SK-N-SH treated with all-trans-retinoic acid at 6 μM for 48 hours (cell line): Measurements from ENCODE around the gene MPPED1.

Experiments used
- ARNTL ChIP-seq: fragments of 450-650 bp; formaldehyde crosslinking; IDR thresholded peaks from 2 replicates; pipeline ENCODE4 v1.5.0; 2020; ENCODE audit warnings: low read depth, mild to moderate bottlenecking, moderate library complexity, borderline replicate concordance
- BACH2 ChIP-seq: fragments of 250-450 bp; sonication (Bioruptor Pico); IDR thresholded peaks from 2 replicates; pipeline ENCODE4 v1.9.0; 2021; ENCODE audit warnings: mild to moderate bottlenecking, borderline replicate concordance
- ESRRG ChIP-seq: fragments of 250-450 bp; sonication (Bioruptor Pico); IDR thresholded peaks from 2 replicates; pipeline ENCODE4 v1.6.1; 2021; ENCODE audit warnings: mild to moderate bottlenecking
- OSR1 ChIP-seq: fragments of 250-450 bp; sonication (Bioruptor Pico); IDR thresholded peaks from 2 replicates; pipeline ENCODE4 v1.8.0; 2022; ENCODE audit warnings: moderate library complexity, mild to moderate bottlenecking, inconsistent platforms
- RARB ChIP-seq: fragments of 250-450 bp; sonication (Bioruptor Pico); IDR thresholded peaks from 2 replicates; pipeline ENCODE4 v1.8.0; 2021; ENCODE audit warnings: mild to moderate bottlenecking, moderate library complexity
- SNAI2 ChIP-seq: fragments of 250-450 bp; sonication (Bioruptor Pico); IDR thresholded peaks from 2 replicates; pipeline ENCODE4 v1.5.0; 2020; ENCODE audit warnings: mild to moderate bottlenecking, moderate library complexity
- ZC3H10 ChIP-seq: fragments of 250-450 bp; sonication (Bioruptor Pico); IDR thresholded peaks from 2 replicates; pipeline ENCODE4 v1.5.1; 2021; ENCODE audit warnings: mild to moderate bottlenecking, moderate library complexity
- ZFP3 ChIP-seq: fragments of 250-450 bp; sonication (Bioruptor Pico); IDR thresholded peaks from 2 replicates; pipeline ENCODE4 v1.5.0; 2020; ENCODE audit warnings: mild to moderate bottlenecking, moderate library complexity
- ZNF565 ChIP-seq: fragments of 450-650 bp; formaldehyde crosslinking; conservative IDR thresholded peaks from 2 replicates; pipeline ENCODE4 v1.5.0; 2020; ENCODE audit warnings: low read depth, mild to moderate bottlenecking, moderate library complexity
- ZNF70 ChIP-seq: fragments of 450-650 bp; formaldehyde crosslinking; IDR thresholded peaks from 2 replicates; pipeline ENCODE4 v1.5.0; 2020; ENCODE audit warnings: mild to moderate bottlenecking, moderate library complexity
- ZNF8 ChIP-seq: fragments of 450-650 bp; formaldehyde crosslinking; IDR thresholded peaks from 2 replicates; pipeline ENCODE4 v1.5.0; 2020; ENCODE audit warnings: mild to moderate bottlenecking, moderate library complexity
- TF ChIP-seq, protein P1 (sequence below): fragments of 250-450 bp; sonication (Bioruptor Pico); IDR thresholded peaks from 2 replicates; pipeline ENCODE4 v1.5.1; 2020; ENCODE audit warnings: low read depth, mild to moderate bottlenecking, moderate library complexity
- TF ChIP-seq, protein P2 (sequence below): fragments of 250-450 bp; sonication (Bioruptor Pico); IDR thresholded peaks from 2 replicates; pipeline ENCODE4 v1.8.0; 2021; ENCODE audit warnings: low read depth, mild to moderate bottlenecking, moderate library complexity, borderline replicate concordance
- TF ChIP-seq, protein P3 (sequence below): fragments of 250-450 bp; sonication (Bioruptor Pico); IDR thresholded peaks from 2 replicates; pipeline ENCODE4 v1.8.0; 2020; ENCODE audit warnings: mild to moderate bottlenecking, moderate library complexity, borderline replicate concordance

DNA sequence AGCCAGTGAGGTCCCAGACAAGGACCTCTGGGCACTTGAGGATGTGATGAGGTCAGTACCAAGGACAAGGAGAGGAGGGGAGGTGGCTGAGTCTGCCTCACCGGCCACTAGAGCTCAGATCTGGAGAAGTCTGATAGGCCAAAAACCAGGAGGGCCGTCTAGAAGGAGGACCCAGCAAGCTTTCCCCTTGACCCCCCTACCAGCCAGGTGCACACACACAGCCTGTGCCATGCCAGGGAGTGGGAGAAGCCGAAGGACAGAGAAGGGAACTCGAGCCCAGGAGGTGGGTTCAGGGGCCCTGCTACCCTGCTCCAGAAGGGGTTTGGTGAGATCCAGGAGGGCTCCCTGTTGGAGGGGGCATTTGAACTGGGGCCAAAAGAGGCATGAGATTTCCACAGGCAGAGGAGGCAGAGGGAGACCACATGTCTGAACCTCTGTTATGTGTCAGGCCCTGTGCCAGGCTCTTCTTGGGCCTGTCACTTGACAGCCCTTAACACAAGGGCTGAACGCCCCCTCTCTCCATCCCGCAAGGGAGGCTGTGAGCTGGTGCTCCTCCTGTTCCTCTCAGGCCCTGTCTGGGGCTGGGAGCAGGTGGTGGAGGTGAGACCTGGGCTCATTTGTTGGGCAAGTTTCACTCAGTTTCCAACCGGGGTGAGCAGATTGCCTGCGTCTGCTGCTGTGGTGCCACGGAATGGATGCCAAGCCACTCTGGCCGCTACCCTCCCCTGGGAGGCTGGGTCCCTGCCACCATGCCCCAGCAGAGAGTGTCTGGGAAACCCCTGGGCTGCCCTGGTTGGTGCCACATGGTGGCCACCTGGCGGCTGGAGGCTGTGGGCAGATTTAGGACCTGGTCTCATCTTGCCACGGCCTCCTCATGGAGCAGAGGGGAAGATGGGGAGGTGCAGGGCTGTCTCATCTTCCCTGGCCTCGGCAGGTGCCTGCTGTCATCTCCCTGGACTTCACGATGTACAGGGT, 65.2 kb downstream of the MPPED1 start:
- TF ChIP-seq ZNF70, result no peak
- TF ChIP-seq, protein P1, sequence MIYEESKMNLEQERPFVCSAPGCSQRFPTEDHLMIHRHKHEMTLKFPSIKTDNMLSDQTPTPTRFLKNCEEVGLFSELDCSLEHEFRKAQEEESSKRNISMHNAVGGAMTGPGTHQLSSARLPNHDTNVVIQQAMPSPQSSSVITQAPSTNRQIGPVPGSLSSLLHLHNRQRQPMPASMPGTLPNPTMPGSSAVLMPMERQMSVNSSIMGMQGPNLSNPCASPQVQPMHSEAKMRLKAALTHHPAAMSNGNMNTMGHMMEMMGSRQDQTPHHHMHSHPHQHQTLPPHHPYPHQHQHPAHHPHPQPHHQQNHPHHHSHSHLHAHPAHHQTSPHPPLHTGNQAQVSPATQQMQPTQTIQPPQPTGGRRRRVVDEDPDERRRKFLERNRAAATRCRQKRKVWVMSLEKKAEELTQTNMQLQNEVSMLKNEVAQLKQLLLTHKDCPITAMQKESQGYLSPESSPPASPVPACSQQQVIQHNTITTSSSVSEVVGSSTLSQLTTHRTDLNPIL (CRISPR knock-in tag), result no peak
- no peak for TF ChIP-seq ESRRG
- no peak for TF ChIP-seq BACH2
- TF ChIP-seq RARB (CRISPR knock-in tag), result no peak
- TF ChIP-seq ARNTL, result no peak
- TF ChIP-seq, protein P2, sequence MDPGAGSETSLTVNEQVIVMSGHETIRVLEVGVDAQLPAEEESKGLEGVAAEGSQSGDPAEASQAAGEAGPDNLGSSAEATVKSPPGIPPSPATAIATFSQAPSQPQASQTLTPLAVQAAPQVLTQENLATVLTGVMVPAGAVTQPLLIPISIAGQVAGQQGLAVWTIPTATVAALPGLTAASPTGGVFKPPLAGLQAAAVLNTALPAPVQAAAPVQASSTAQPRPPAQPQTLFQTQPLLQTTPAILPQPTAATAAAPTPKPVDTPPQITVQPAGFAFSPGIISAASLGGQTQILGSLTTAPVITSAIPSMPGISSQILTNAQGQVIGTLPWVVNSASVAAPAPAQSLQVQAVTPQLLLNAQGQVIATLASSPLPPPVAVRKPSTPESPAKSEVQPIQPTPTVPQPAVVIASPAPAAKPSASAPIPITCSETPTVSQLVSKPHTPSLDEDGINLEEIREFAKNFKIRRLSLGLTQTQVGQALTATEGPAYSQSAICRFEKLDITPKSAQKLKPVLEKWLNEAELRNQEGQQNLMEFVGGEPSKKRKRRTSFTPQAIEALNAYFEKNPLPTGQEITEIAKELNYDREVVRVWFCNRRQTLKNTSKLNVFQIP (CRISPR knock-in tag), result no peak
- no peak for TF ChIP-seq ZC3H10
- TF ChIP-seq ZFP3 (CRISPR knock-in tag), result no peak
- TF ChIP-seq OSR1 (CRISPR knock-in tag), result no peak
- no peak for TF ChIP-seq ZNF565 (CRISPR knock-in tag)
- TF ChIP-seq, protein P3, sequence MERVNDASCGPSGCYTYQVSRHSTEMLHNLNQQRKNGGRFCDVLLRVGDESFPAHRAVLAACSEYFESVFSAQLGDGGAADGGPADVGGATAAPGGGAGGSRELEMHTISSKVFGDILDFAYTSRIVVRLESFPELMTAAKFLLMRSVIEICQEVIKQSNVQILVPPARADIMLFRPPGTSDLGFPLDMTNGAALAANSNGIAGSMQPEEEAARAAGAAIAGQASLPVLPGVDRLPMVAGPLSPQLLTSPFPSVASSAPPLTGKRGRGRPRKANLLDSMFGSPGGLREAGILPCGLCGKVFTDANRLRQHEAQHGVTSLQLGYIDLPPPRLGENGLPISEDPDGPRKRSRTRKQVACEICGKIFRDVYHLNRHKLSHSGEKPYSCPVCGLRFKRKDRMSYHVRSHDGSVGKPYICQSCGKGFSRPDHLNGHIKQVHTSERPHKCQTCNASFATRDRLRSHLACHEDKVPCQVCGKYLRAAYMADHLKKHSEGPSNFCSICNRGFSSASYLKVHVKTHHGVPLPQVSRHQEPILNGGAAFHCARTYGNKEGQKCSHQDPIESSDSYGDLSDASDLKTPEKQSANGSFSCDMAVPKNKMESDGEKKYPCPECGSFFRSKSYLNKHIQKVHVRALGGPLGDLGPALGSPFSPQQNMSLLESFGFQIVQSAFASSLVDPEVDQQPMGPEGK, result no peak
- TF ChIP-seq SNAI2 (CRISPR knock-in tag), result no peak
- TF ChIP-seq ZNF8, result no peak
